ENCODE measurements around the gene SAMD4A. TPM values are rescaled to one million over a fixed set of nuclear protein-coding genes. Genes with fewer than 3 reads are reported as not detected.

The SAMD4A gene
- total RNA-seq, 1 donor from 2014 or later, result 14.4 TPM

DNA sequence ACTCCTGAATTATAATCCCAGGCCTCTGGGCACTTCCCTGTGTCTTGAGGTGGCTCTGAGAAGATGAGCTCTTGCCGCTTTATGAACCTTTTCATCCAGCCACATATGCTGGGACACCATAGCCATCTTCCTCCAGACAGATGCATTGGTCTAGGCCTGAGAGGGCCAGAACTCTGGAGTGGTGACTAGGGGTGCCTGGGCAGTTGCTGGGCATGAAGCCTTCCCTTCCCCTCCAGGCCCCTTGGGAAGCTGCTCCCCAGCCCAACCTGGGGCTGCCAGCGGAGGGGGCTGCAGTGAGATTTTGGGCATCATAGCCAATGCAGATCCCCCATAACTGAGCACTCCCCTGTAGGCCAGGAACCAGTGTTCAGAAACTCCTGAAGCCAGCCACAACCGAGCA, 200.5 kb downstream of the SAMD4A start:
- H3K36me3 Mint-ChIP-seq, result peaks cover 19% of the 10 kb centered on the region
- no peaks in the 10 kb centered on the region for H3K9me3 Mint-ChIP-seq
- peaks cover 2% of the 10 kb centered on the region for H3K4me1 Mint-ChIP-seq (ENCODE audit: unreplicated experiment)
- no peaks in the 10 kb centered on the region for H3K27me3 Mint-ChIP-seq
- H3K4me3 Mint-ChIP-seq, result no peak overlapping the region
- DNase-seq (ENCODE audit: extremely low spot score, unreplicated experiment), result no peak
- no peak overlapping the region for H3K27ac Mint-ChIP-seq
- no peak for TF ChIP-seq CTCF (conservative IDR thresholded peaks at IDR 0.05)

GRCh38 chr14:54768501-54769129, 201.7 kb downstream of the SAMD4A start:
- Mint-ChIP-seq H3K4me3 (no peak overlapping the region), H3K27ac (no peak overlapping the region), H3K36me3 (peaks cover 23% of the 10 kb centered on the region), H3K27me3 (no peaks in the 10 kb centered on the region), H3K4me1 (ENCODE audit: unreplicated experiment) (peaks cover 13% of the 10 kb centered on the region), H3K9me3 (no peaks in the 10 kb centered on the region)
- DNase-seq (ENCODE audit: extremely low spot score, unreplicated experiment), result no peak
- TF ChIP-seq CTCF (conservative IDR thresholded peaks at IDR 0.05), result no peak

DNA sequence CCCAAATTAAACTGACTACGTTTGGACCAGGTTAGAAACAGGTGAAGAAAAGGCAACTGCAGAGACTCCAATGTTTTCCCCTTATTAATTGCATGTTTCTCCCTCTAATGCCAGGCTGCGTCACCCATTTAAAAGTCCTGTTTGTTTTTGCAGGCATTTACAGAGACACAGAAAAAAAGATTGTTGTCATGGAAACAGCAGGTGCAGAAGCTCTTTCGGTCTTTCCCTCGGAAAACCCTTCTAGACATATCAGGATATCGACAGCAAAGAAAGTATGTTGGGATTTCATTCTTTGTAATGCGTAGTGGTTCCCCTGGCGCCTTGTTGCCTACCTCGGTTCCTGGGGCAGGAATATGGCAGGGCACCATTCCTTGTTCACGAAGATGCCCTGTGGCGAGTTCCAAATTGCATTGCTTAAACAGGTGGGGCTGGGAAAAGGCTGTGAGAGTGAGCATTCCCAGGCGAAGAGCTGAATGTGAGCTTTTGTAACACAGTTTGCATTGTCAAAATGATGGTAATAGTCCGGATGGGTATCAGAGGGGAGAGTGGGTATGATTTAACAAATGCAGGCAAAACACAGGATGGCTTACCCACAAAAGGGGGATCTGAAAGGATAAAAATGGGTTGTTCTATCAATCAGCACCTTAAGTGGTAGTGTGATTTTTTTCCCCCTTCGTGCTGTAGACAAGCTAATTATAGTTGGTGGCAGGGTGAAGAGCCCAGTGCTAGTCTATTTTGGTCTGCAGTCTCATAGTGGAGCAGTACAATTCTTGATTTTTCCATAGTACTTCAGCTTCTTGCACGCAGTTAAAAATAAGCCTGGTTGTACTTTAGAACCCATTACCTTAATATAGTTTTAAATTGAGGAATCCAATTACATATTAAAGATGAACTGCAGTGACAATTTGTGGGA, 203.3 kb downstream of the SAMD4A start:
- Mint-ChIP-seq H3K9me3 (no peaks in the 10 kb centered on the region), H3K27ac (no peak overlapping the region), H3K36me3 (peaks cover 16% of the 10 kb centered on the region), H3K4me3 (no peak overlapping the region), H3K27me3 (no peaks in the 10 kb centered on the region), H3K4me1 (ENCODE audit: unreplicated experiment) (peaks cover 19% of the 10 kb centered on the region)
- no peak for DNase-seq (ENCODE audit: extremely low spot score, unreplicated experiment)
- no peak for TF ChIP-seq CTCF (conservative IDR thresholded peaks at IDR 0.05)

DNA sequence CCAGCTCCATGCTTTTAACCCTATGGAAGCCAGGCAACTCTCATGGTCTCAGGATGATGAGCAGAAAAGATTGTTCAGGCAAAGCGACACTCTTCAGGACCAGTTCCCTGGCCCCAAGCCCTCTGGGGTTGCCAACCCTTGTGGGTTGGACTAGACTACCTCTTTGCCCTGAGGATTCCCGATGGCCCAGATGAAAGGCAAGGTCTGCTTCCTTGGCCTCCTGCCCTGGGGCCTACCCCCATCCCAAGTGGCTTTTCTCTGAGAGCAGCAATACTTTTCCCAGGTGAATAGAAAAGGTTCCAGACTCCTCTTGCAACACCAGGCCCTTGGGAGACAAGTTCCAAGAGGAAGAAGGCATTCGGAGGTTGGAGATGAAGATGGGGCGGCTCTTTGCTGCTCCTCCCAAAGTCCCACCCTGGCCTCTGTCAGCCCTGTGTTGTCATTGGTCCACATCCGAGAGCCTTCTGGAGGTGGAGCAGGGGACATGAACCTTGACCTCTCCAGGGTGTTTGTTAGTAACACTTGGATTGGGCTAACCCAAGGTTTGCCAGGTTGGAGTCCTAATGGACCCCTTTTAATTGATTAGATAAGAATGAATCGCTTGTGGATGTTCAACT, 204.6 kb downstream of the SAMD4A start:
- H3K36me3 Mint-ChIP-seq, result peaks cover 8% of the 10 kb centered on the region
- no peak for TF ChIP-seq CTCF (conservative IDR thresholded peaks at IDR 0.05)
- H3K4me1 Mint-ChIP-seq (ENCODE audit: unreplicated experiment), result peaks cover 21% of the 10 kb centered on the region
- DNase-seq (ENCODE audit: extremely low spot score, unreplicated experiment), result no peak
- H3K9me3 Mint-ChIP-seq, result no peaks in the 10 kb centered on the region
- H3K27me3 Mint-ChIP-seq, result no peaks in the 10 kb centered on the region
- H3K27ac Mint-ChIP-seq, result no peak overlapping the region
- H3K4me3 Mint-ChIP-seq, result no peak overlapping the region

- H3K27me3 Mint-ChIP-seq, result no peaks in the 10 kb centered on the region
- no peaks in the 10 kb centered on the region for H3K9me3 Mint-ChIP-seq
- H3K4me1 Mint-ChIP-seq (ENCODE audit: unreplicated experiment), result peaks cover 28% of the 10 kb centered on the region
- no peak for DNase-seq (ENCODE audit: extremely low spot score, unreplicated experiment)
- H3K36me3 Mint-ChIP-seq, result peaks cover 8% of the 10 kb centered on the region
- H3K27ac Mint-ChIP-seq, result peak overlapping the region; percentile 83
- no peak for TF ChIP-seq CTCF (conservative IDR thresholded peaks at IDR 0.05)
- H3K4me3 Mint-ChIP-seq, result no peak overlapping the region
These were observed 205.5 kb downstream of the SAMD4A start for GRCh38 chr14:54772451-54772881.
